Kidney glomerular epithelial cell (primary cell): ENCODE measurements around the gene BIRC7.

Experiments used
- DNase-seq: peaks from one replicate; lab custom pipeline; 2025; lab: John Stamatoyannopoulos, UW

Gene BIRC7

DNA sequence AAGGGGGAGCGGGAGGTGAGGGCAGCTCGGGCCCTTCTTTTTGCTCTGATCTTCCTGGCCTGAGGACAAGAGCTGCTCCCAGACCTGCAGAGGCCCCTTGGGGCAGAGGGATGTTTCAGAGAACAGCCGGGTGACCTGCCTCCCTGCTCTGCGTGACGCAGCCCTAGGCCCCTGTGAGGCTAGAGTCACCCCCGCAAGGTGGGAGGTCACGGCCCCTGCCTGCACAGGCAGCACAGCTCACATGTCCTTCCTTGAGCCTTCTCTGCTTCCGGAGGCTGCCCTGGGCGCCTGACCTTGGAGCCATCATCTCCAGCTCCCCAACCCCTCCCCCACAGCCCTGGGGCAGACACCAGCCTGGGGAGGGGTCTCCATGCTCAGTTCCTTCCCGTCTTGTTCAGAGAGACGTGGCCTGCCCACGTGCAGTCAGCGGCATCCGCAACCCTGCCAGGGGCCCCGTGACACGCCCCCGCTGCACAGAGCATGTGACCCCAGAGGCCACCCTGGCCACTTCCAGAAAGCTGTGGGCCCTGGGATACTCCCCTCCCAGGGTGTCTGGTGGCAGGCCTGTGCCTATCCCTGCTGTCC, at the start of gene BIRC7:
TSS of gene BIRC7 (plus strand) at position 507 of the 585 bp plus-strand sequence. CDS start 192 bp downstream, outside the sequence.
- no peak for DNase-seq

GRCh38 chr20:63186084-63186483, 49.6 kb upstream of the BIRC7 start:
- no peak for DNase-seq

GRCh38 chr20:63186528-63187316, 49.0 kb upstream of the BIRC7 start:
- no peak for DNase-seq

DNA sequence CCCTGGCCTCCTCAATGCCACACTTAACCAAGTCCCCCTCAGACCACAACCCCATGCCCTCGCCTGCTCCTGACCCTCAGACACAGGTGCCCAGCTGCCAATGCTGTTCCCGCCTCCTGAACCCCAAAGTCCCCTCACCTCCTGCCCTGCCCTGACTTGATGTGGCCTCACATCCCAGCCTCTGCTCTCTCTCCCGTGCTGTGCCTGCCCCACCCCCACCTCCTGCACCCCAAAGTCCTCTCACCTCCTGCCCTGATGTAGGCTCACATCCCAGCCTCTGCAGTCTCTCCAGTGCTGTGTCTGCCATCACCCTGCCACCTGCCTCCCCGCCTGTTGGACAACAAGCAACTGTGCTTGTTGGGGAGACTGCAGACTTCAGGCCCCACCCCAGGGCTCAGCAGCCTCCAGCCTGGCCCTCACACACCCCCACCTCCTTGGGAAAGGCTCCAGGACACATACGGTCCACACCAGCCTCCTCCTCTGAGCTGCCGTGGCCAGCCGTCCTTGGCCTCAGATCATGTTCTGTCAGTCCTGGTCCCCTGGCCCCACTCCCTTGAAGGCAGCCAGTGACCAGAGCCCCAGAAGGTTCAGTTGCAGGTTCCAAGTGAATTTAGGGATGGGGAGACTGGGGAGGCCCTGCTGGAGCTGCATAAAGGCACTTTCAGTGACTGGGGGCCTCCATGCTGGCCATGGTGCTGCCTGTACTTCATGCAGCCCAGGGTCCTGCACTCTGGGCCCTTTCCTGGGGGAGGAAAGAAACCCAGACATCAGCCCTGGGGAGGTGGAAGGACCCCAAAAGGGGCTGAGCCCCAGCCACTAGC, 48.2 kb upstream of the BIRC7 start:
- DNase-seq: no peak

DNA sequence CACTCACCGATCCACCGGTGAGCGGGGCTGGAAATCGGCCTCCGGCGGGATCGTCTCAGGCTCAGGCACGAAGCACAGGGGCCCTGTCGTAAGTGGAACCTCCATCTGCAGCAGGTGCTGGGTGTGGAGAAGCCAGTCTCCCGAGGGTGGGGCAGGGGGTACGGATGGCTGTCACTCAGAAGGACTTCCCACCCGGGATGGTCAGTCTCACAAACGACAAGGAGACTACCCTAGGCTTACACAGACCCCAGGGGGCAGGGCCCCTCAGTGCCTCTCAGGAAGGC, 47.6 kb upstream of the BIRC7 start:
- DNase-seq: no peak

DNA sequence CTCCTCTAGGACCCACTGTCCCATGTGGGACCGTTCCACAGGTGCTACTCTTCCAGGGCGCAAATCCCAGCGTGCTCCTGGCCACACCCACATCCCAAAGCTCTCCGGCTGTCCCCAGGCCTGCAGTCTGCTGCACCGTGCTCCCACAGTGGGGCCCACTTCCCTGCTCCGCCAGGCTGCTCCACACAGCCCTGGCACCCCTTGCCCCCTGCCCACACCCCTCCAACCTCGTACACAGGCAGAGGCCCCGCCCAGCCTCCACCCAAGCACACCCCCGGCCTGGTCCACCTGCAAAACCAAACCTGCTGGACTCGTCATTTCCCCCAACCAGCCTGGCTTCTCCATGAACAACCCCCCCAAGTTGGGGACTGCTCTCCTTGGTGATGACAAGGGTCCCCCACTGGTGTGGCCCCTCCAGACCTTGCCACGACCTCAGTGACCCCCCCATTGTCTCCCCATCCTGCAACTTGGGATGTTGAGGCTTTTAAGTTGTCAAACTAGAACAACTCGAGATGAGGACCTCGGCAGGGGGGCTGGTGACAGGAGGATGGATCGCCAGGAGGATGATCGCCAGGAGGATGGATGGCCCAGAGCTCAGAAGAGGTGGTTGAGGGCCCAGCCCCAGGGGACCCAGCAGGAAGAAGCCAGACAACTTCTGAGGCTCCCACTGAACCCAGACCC, 46.9 kb upstream of the BIRC7 start:
- DNase-seq: no peak

DNA sequence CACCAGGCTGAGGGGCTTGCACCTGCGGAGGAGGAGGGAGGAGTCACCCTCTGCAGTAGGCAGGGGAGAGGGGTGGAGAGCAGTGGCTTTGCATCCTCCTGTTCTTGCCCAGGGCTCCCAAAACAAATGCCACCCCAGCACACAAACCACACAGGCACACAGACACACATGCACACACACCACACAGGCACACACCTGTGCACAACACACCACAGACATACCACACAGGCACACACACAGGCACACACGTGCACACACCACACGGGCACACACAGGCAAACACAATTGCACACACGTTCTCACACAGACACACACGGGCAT, 46.4 kb upstream of the BIRC7 start:
- no peak for DNase-seq

DNA sequence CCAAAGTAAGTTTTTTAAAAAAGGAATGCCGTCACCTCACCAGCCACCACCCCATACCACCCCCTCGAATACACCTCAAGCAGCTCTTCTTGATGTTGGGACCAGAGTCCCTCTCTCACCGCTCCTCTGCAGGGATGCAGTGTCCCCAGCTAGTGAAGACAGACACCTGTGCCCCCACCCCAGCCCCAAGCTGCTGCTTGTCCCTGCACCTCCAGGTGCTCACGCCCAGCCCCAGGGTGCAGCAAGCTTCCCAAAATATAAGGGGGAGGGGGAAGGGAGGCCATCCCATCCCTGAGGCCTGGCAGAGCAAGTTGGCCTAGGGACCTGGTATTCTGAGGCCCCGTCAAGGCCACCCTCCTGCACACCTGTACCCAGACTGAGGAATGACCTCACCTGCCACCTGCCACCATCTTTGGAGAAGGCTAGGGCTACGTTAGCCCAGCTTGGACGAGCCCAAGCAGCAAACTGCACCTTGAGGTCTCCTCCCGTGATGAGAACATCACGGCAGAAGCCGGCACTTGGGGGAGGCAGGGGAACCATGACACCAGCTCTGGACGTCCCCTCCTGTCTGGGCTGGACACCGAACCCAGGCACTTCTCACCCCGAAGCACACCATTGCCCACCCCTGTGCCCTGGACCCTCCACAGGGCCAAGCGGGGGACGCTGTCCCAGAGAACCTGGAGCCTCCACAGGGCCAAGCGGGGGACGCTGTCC, 45.7 kb upstream of the BIRC7 start:
- DNase-seq: no peak

- no peak for DNase-seq
Measured at GRCh38 chr20:63190828-63191227, 44.9 kb upstream of the BIRC7 start.

DNA sequence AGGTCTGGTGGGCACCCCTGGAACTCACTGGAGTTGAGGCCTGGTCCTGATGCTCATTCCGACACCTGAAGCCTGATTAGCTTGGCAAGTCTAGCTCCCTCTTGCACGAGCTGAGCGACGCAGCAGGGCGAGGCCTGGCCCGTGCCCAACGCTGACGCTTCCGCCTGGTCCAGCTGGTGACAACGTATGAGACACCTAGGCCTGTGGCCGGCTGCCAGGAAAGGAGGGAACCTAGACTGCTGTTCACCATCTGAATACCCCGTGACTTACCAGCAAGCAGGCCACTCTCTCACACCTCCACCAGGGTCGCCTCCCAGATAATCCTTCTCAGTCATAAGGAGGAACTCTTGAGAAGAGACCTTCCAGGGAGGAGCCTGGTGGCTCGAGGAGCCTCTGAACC, 44.3 kb upstream of the BIRC7 start:
- DNase-seq: no peak

DNA sequence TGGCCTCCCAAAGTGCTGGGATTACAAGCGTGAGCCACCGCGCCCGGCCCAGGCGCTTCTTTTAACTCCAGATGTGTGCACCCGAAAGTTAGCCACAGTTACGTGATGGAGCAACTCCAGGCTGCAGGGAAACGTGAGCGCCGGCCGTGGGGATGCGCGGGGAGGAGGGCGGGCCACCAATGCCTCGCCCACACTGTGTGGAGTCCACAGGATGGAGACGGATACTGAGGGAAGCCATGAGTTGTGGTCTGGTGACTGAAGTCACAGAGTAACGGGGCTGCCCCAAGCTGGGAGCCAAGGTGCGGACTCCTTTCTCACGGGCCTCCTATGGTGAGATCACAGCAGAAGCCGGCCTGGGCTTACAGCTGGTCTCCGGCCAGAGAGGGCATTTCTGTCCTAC, 43.0 kb upstream of the BIRC7 start:
- DNase-seq: no peak

DNA sequence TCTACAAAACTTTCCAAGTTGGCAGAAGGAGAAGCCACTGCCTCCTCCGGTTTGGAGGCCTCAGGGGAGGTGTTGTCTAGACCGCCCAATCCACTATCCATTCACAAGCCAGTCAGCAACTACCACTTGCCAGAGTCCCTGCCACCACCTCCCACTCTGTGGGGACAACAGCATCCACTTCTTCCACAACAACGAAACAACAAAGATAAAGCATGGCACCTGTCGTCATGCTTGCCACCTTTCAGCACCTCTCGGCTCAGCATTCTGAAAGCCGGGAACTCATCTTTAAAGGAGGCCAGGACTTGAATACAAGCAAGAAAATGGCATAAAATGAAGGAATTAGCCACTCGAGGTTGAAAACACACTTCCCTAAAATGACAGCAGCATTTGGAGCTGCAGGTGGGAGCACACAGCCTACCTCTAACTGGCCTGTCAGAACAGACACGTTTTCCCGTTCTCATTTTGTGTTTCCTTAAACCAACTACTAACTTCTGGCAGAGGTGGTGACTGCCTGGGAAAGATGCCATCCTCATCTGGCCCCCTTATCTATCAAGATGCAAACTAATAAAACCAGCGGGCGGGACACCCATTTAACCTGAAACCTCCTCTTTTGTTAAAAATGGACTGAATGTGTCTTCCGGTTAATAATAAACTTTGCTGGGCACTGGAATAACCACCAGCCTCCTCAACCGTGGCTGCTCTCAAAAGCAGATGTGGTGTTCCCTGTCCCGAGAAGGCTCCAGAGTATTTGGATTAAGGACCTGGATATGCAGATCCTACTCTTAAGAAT, 41.5 kb upstream of the BIRC7 start:
- no peak for DNase-seq

DNA sequence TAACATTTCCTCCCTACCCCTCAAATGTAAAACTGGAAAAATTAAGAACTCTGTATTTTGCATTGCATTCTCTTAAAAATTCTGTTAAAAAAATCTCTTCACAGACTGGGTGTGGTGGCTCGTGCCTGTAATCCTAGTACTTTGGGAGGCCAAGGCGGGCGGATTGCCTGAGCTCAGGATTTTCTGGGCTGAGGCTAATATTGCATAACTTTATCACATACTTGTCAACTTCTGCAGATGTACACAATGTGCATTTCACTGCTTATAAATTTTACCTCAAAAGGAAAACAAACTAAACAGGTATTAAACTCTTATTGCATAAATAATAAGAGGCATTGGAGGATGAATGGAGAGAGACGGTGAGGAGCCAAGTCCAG, 40.9 kb upstream of the BIRC7 start:
- DNase-seq: no peak

DNA sequence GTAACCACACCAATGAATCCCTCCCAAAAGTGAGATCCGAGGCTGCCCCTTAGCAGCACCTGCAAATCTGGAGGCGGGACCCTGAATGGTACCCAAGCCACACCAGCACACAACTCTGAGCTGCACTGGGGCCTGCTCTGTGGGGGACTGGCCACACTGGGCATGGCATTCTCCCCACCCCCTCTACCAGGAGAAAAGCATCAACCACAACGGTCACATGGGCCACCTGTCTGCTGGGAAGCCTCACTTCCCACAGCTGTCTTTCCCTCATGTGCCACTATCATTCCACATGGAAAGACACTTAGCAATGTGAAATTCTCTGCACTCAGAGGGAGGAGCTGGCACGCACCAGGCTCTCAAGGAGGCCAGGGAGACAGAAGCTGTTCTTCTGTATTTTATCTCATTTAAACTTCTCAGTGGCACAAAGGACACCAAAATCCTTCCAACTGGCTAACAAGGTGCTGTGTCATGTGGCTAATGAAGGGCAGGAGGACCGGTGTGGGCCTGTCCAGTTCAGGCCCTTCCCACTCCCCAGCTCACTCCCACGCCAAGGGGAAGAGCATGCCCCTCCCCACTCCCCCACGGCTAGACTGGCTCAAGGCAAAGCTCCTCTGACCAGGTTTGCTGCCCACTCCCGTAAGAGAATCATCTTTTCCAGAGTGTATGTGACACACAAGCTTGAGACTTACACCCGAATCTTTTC, 38.8 kb upstream of the BIRC7 start:
- no peak for DNase-seq

GRCh38 chr20:63198606-63199005, 37.1 kb upstream of the BIRC7 start:
- DNase-seq: no peak

DNA sequence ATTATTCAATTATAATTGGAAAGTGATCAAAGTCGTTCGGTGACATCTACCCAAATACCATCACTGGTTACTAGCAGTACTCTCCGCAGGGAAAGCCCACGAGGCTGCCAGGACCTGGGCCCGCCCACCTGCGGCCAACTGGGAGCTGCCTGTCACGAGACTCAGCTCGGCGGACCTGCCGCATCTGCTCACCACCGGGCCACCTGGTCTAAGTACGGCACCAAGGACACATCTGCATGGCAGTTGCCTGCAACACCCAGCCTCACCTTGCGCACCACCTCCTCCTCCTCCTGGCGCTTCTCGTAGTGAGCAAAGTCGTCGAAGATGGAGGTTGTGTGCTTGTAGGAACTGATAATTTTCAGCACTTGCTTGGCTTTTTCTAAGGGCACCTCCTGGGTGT, 33.7 kb upstream of the BIRC7 start:
- DNase-seq: no peak

DNA sequence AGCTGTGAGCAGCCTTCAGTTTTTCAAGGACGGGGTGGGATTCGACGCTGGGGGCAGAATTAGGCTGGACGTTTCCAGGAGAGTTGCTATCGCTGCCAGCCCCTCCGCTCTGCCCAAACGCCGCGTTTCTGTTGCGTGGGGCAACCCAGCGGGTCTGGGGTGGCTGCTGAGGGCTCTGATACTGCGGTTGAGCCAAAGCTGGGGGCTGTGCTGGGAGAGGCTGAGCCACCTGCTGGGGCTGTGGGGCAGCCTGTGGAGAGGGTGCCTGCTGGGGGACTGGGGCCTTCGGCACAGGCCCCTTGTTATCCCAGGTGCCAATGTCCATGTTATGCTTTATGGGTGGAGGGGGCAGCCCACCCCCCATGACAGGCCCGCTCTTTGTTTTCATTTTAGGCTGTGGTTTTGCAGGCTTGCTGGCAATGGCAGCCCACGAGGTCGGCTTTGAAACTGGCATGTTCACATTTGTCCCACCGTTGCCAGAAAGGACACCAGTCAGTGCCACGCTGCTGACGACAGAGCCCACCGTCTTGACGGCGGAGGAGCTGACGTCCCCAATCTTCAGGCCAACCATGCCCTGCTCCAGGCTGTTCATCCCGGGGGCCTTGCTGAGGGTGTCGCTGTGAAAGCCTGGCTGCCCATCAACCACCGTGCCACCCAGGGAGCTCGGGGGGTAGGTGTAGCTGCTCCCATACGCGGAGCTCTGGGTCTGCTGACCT, 32.7 kb upstream of the BIRC7 start:
- no peak for DNase-seq

DNA sequence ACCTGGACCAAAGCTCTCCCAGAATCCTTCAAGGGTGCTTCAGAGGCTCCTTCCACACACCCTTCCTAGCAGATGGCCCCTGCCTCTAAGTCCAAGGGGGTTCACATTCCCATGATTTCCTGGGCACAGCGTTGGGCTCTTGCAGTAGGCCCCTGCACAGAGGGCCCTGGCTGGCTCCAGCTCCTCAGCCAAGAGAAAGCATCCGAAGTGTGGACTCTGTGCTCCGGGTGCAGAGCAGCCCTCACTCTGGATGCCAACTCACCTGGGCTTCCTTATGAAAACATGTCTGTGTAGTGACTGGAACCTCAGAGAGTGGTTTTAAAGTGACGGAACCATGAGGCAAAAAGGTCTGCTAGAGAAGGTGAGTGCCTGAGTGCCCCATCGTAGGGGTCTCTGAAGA, 31.3 kb upstream of the BIRC7 start:
- DNase-seq: no peak

- no peak for DNase-seq
Measured at GRCh38 chr20:63205896-63206295, 29.8 kb upstream of the BIRC7 start.

- peak; percentile 77 for DNase-seq
Measured at GRCh38 chr20:63206878-63207277, 28.8 kb upstream of the BIRC7 start.
